Neutrophil (primary cell): ENCODE results near the gene ST8SIA4.

Experiments
- H3K27ac ChIP-seq: fragments of 200-600 bp; sonication (generic); 2 replicates; pipeline ENCODE4 v1.5.1; 2016; ENCODE audit warnings: mild to moderate bottlenecking, moderate library complexity
- H3K27me3 ChIP-seq: fragments of 200-600 bp; sonication (generic); 2 replicates; pipeline ENCODE4 v1.6.0; 2016; ENCODE audit warnings: mild to moderate bottlenecking
- H3K36me3 ChIP-seq: fragments of 200-600 bp; sonication (generic); 2 replicates; pipeline ENCODE4 v1.5.1; 2017
- H3K4me1 ChIP-seq, 2 experiments: fragments of 200-600 bp in 1 of 2; sonication (generic) in 1 of 2; 1 replicate in 1 of 2; 2 replicates in 1 of 2; pipeline versions ENCODE4 v1.5.1 to v1.6.1; 2013 to 2016; ENCODE audit warnings: low read depth in 1 of 2, low read length in 1 of 2, mild to moderate bottlenecking in 1 of 2, moderate library complexity in 1 of 2; ENCODE audit not compliant: control insufficient read depth in 1 of 2, insufficient read depth in 1 of 2
- H3K4me3 ChIP-seq, 2 experiments: fragments of 200-600 bp in 1 of 2; sonication (generic) in 1 of 2; 1 replicate in 1 of 2; 2 replicates in 1 of 2; pipeline ENCODE4 v1.5.1; 2013 to 2016; ENCODE audit warnings: low read depth in 1 of 2, low read length in 1 of 2, mild to moderate bottlenecking in 1 of 2, moderate library complexity in 1 of 2
- H3K9me3 ChIP-seq: fragments of 200-600 bp; sonication (generic); 2 replicates; pipeline ENCODE4 v1.5.1; 2016
- TF ChIP-seq, protein P1 (sequence below): fragments of 200-600 bp; sonication (generic); IDR thresholded peaks from 2 replicates; pipeline ENCODE4 v1.5.1; 2016; ENCODE audit warnings: antibody characterized with exemption

ST8SIA4 gene

DNA sequence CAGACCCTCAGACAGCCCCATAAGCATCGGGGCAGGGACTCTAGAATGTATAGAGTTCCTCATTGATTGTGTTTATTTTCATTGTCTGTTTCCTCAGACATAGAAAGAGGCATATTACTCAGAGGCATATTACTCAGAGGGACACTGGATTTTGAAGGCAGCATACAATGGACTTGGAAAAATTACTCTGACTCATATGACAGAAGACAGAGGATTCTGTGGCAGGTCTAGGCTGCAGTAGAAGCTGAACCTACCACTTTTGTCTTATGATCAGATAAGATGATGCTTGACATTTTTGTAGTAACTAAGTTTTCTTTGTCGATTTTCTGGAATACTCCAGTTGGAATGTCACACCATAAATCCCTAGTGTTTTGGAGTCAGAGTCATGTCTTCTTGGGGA, 105.2 kb downstream of the ST8SIA4 start:
- Histone ChIP-seq H3K4me1 (no peaks in the 10 kb centered on the region), H3K4me3 (no peak overlapping the region), H3K27ac (no peak overlapping the region), H3K36me3 (no peaks in the 10 kb centered on the region), H3K9me3 (no peaks in the 10 kb centered on the region), H3K27me3 (no peaks in the 10 kb centered on the region)
- TF ChIP-seq, protein P1, sequence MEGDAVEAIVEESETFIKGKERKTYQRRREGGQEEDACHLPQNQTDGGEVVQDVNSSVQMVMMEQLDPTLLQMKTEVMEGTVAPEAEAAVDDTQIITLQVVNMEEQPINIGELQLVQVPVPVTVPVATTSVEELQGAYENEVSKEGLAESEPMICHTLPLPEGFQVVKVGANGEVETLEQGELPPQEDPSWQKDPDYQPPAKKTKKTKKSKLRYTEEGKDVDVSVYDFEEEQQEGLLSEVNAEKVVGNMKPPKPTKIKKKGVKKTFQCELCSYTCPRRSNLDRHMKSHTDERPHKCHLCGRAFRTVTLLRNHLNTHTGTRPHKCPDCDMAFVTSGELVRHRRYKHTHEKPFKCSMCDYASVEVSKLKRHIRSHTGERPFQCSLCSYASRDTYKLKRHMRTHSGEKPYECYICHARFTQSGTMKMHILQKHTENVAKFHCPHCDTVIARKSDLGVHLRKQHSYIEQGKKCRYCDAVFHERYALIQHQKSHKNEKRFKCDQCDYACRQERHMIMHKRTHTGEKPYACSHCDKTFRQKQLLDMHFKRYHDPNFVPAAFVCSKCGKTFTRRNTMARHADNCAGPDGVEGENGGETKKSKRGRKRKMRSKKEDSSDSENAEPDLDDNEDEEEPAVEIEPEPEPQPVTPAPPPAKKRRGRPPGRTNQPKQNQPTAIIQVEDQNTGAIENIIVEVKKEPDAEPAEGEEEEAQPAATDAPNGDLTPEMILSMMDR = no peak

DNA sequence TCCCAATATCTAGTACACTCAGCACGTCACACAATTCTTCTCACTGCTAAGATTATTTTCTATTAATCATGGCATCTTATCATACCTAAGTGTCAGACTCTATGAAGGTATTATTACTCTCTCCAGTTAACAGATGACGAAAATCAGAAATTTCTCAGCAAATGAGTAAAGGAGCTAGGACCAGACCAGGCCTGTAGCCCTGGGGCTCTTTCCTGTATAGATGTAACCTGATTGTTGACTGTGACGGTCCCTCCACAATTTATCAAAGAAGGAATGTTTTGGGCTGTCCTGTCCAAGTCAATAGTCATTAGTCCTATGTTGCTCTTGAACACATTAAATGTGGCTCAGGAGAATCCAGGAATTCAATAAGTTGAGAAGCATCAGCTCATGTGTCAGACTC, 106.2 kb downstream of the ST8SIA4 start:
- Histone ChIP-seq H3K4me3 (no peak overlapping the region), H3K4me1 (no peaks in the 10 kb centered on the region), H3K27ac (no peak overlapping the region), H3K27me3 (no peaks in the 10 kb centered on the region), H3K9me3 (no peaks in the 10 kb centered on the region), H3K36me3 (no peaks in the 10 kb centered on the region)
- TF ChIP-seq, protein P1 = no peak

DNA sequence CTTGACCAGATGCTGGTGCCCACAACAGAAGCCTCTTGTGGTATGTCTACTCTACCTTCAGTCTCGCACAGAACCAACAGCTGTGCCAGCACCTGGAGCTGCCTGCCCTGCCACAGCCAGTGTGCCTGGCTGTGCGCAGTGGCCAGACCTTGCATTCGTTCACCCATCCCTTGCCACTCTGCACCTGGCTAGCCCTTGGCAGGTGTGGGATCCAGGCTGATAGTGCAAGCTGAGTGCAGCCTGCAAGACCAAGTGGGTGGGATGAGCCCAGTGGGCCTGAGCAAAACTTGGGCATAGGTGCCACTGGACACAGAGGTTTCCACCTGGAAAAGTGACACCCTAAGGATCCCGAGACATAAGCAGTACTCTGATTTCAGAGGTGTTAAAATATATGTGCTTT, 108.2 kb downstream of the ST8SIA4 start:
- Histone ChIP-seq H3K36me3 (no peaks in the 10 kb centered on the region), H3K4me3 (no peak overlapping the region), H3K4me1 (no peaks in the 10 kb centered on the region), H3K27ac (no peak overlapping the region), H3K27me3 (no peaks in the 10 kb centered on the region), H3K9me3 (no peaks in the 10 kb centered on the region)
- TF ChIP-seq, protein P1 = no peak

DNA sequence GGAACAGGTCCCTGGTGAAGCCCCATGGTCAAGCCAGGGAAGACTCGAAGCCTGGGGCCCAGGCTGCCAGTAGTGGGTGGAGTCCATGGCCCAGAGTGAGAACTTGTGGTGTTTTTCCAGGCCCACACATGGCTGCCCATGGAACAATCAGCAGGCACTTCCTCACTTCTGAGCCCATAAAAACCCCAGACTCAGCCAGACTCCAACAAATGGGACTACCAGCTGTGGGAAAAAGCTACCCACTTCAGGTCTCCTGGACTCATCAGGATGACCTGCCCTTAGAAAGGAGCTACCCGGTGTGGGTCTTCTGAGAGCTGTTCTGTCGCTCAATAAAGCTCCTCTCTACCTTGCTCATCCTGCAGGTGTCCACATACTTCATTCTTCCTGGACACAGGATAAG, 108.9 kb downstream of the ST8SIA4 start:
- H3K27me3 ChIP-seq = no peaks in the 10 kb centered on the region
- no peak overlapping the region for H3K4me3 ChIP-seq
- no peaks in the 10 kb centered on the region for H3K36me3 ChIP-seq
- no peaks in the 10 kb centered on the region for H3K4me1 ChIP-seq
- no peak overlapping the region for H3K27ac ChIP-seq
- no peaks in the 10 kb centered on the region for H3K9me3 ChIP-seq
- TF ChIP-seq, protein P1 = no peak

DNA sequence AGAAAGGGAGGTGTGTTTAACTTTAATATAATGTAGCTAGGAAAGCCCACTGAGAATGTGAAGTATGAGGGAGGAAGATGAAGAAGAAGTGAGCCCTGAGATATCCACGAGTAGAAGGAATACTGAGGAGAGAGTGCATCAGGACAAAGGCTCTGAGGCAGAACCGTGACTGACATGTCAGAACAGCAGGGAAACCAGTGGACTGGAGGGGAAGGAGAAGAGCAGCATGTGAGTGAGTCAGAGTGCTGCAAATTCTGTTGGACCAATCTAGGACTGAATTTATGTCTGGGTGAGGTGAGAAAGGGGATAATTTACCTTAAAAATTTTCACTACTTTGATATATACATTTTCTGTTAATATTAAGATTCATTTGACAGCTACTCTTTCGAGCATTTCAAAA, 110.3 kb downstream of the ST8SIA4 start:
- Histone ChIP-seq H3K36me3 (no peaks in the 10 kb centered on the region), H3K4me1 (no peaks in the 10 kb centered on the region), H3K27ac (no peak overlapping the region), H3K9me3 (no peaks in the 10 kb centered on the region), H3K4me3 (no peak overlapping the region), H3K27me3 (no peaks in the 10 kb centered on the region)
- TF ChIP-seq, protein P1 = no peak

DNA sequence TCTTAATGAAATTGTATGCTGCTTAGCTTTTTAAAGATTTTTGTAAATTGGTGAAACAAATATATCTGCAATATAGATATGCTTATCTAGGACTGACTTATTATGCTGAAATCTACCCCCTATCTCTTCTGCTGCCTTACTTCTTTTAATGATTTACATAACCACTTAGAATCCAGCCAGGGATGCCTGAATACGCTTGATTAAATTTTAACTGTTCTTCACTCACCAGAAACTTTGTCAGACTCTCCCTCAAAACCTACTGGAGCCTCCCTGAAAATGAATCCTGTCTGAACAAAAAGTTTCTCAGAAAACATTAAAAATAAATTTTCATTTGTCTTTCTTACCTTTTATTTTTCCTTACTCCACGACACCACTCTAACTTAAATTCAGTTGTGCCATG, 111.7 kb downstream of the ST8SIA4 start:
- no peak overlapping the region for H3K4me3 ChIP-seq
- TF ChIP-seq, protein P1 = no peak
- no peak overlapping the region for H3K27ac ChIP-seq
- H3K4me1 ChIP-seq = no peaks in the 10 kb centered on the region
- H3K36me3 ChIP-seq = no peaks in the 10 kb centered on the region
- H3K27me3 ChIP-seq = no peaks in the 10 kb centered on the region
- no peaks in the 10 kb centered on the region for H3K9me3 ChIP-seq
